GM18519 (cell line): Measurements from ENCODE around the gene PLEKHH1.

ENCODE experiments used
- ATAC-seq: cut with Tn5 transposase; IDR thresholded peaks from one replicate; pipeline ENCODE4 v1.9.1; 2021; ENCODE audit warnings: mild to moderate bottlenecking, moderate library complexity; ENCODE audit not compliant: unreplicated experiment, low FRiP score

PLEKHH1 gene

GRCh38 chr14:67562025-67562775 lies 29.1 kb downstream of the PLEKHH1 start:
- no peak for ATAC-seq

- ATAC-seq: no peak
These were observed 29.7 kb downstream of the PLEKHH1 start for GRCh38 chr14:67562776-67563150.

- ATAC-seq: no peak
These were observed 31.1 kb downstream of the PLEKHH1 start for GRCh38 chr14:67564236-67564635.

- no peak for ATAC-seq
These were observed 33.8 kb downstream of the PLEKHH1 start for GRCh38 chr14:67566908-67567307.

- no peak for ATAC-seq
These were observed 34.6 kb downstream of the PLEKHH1 start for GRCh38 chr14:67567654-67568053.

- no peak for ATAC-seq
These were observed 36.0 kb downstream of the PLEKHH1 start for GRCh38 chr14:67569011-67569650.

- no peak for ATAC-seq
These were observed 36.7 kb downstream of the PLEKHH1 start for GRCh38 chr14:67569651-67570290.

- no peak for ATAC-seq
These were observed 37.4 kb downstream of the PLEKHH1 start for GRCh38 chr14:67570453-67570852.

GRCh38 chr14:67571275-67571990 lies 38.3 kb downstream of the PLEKHH1 start:
- ATAC-seq: no peak

- no peak for ATAC-seq
These were observed 38.9 kb downstream of the PLEKHH1 start for GRCh38 chr14:67571991-67572323.

- no peak for ATAC-seq
These were observed 39.5 kb downstream of the PLEKHH1 start for GRCh38 chr14:67572608-67573007.

GRCh38 chr14:67573228-67574010 lies 40.3 kb downstream of the PLEKHH1 start:
- ATAC-seq: no peak

- ATAC-seq: no peak
These were observed 41.1 kb downstream of the PLEKHH1 start for GRCh38 chr14:67574156-67574555.

GRCh38 chr14:67574806-67575205 lies 41.7 kb downstream of the PLEKHH1 start:
- no peak for ATAC-seq

- no peak for ATAC-seq
These were observed 42.6 kb downstream of the PLEKHH1 start for GRCh38 chr14:67575684-67576083.

GRCh38 chr14:67576216-67576955 lies 43.3 kb downstream of the PLEKHH1 start:
- ATAC-seq: no peak

GRCh38 chr14:67577181-67577808 lies 44.2 kb downstream of the PLEKHH1 start:
- no peak for ATAC-seq

- no peak for ATAC-seq
These were observed 45.0 kb downstream of the PLEKHH1 start for GRCh38 chr14:67577909-67578749.
